ENCODE data around the gene GNB2.
"Not testable (repeated sequence)": the region's sequence is repeated elsewhere in the genome, so short reads cannot be mapped to it uniquely, and the experiment has no call there.

The GNB2 gene

GRCh38 chr7:100665168-100665726 is 8.3 kb upstream of the GNB2 start:
- no peak for DNase-seq

- DNase-seq = no peak
Measured at GRCh38 chr7:100667331-100668068, 6.0 kb upstream of the GNB2 start.

- DNase-seq = no peak
Measured at GRCh38 chr7:100668069-100668449, 5.5 kb upstream of the GNB2 start.

- not testable (repeated sequence) for DNase-seq
Measured at GRCh38 chr7:100669106-100669505, 4.4 kb upstream of the GNB2 start.

DNA sequence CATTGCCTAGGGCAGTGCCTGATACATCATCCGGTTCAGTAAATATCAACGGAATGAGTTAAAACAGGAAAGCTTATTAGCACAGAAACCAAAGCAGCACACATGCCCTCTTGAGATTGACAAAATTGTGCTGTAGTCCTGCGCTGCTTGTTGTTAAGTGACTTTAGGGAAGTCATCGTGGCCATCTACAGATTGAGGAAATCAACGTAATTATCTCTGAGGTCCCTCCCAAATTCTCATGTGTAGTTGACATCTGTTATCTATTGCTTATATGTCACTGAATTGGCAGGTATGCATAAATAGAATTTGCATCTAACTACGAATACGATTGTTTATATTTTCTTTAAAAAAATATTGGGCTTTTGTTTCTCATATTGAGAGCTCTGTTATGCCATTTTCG is 3.5 kb upstream of the GNB2 start:
- no peak for DNase-seq

GRCh38 chr7:100671353-100672327 is 1.9 kb upstream of the GNB2 start:
- DNase-seq = no peak

DNA sequence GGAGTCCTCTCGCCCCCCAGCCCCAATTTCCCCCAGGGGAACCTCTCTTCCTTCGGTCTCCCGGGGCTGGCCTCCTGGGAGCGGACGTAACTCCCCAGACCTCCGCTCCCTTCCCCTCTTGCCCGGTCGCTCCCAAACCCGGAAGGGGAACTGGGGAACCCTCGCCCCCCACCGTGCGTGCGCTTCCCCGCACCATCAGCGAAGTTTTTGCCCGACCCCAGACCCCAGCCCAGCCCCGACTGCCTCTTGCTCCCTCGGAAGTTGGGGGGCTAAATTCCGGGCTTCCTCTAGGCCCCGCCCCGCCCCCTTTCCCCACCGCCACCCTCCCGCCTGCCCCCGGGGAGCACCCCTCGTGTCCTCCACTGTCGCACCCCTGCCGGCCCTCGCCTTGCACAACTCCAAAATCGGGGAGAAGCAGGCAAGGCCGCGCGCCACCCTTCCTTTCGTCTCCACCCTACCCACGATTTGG is 436 bp downstream of the GNB2 start:
- DNase-seq = no peak

GRCh38 chr7:100674411-100675104 is 1.0 kb downstream of the GNB2 start:
- no peak for DNase-seq

DNA sequence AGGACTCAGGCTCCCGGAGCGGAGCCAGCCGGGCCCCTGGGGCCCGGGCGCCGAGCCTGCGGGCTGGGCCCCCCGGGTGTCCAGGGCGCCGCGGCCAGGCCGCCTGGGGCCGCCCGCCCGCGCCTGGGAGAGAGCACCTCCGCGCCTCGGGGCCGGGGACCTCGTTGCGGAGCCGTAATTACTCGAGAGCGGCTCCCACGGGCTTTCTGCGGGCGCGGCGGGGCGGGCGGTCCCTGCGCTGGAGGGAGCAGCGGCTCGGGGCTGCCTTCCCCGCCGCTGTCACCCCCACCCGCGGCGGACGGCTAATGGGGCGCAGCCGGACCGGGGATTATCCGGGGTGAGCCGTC is 1.5 kb downstream of the GNB2 start:
- no peak for DNase-seq

GRCh38 chr7:100675581-100676350 is 2.2 kb downstream of the GNB2 start:
- DNase-seq = no peak

DNA sequence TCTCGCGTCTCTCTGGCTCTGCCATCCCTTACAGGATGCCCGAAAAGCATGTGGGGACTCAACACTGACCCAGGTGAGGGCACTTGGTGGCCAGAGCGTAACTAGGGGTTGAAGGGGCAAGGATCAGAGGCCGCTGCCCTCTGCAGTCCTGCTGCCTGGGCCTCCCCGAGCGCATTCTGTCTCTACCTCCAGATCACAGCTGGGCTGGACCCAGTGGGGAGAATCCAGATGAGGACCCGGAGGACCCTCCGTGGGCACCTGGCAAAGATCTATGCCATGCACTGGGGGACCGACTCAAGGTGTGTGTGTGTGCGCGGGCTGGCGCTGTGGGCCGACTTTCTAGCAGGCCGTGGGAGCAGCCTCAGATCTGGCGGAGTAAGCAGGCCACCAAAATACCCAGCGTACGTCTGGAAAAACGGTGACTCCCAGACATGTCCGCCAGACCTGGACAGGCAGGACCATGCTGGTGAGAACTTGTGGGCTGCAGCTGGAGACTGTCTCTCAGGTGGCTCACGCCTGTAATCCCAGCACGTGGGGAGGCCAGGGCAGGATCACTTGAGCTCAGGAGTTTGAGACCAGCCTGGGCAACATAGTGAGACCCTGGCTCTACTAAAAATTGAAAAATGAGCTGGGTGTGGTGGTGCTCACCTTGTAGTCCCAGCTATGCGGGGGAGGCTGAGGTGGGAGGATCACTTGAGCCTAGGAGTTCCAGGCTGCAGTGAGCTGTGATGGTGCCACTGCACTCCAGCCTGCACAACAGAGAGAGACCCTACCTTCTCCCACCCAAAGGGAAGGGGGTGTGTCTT is 3.2 kb downstream of the GNB2 start:
- no peak for DNase-seq

- DNase-seq = no peak
Measured at GRCh38 chr7:100677308-100678267, 4.0 kb downstream of the GNB2 start.

DNA sequence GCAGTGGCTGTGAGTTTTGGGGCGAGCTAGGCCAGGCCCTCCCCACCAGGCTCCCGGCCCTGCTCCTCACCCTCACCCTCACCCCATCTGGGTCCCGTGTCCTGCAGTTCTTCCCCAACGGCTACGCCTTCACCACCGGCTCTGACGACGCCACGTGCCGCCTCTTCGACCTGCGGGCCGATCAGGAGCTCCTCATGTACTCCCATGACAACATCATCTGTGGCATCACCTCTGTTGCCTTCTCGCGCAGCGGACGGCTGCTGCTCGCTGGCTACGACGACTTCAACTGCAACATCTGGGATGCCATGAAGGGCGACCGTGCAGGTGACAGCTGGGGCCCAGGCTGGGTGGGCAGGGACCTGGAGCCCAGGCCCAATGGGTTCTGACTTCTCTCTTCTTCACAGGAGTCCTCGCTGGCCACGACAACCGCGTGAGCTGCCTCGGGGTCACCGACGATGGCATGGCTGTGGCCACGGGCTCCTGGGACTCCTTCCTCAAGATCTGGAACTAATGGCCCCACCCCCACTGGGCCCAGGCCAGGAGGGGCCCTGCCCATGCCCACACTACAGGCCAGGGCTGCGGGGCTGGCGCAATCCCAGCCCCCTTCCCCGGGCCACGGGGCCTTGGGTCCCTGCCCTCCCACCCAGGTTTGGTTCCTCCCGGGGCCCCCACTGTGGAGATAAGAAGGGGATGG is 4.9 kb downstream of the GNB2 start:
- no peak for DNase-seq

GRCh38 chr7:100679129-100679926 is 5.8 kb downstream of the GNB2 start:
- no peak for DNase-seq

DNA sequence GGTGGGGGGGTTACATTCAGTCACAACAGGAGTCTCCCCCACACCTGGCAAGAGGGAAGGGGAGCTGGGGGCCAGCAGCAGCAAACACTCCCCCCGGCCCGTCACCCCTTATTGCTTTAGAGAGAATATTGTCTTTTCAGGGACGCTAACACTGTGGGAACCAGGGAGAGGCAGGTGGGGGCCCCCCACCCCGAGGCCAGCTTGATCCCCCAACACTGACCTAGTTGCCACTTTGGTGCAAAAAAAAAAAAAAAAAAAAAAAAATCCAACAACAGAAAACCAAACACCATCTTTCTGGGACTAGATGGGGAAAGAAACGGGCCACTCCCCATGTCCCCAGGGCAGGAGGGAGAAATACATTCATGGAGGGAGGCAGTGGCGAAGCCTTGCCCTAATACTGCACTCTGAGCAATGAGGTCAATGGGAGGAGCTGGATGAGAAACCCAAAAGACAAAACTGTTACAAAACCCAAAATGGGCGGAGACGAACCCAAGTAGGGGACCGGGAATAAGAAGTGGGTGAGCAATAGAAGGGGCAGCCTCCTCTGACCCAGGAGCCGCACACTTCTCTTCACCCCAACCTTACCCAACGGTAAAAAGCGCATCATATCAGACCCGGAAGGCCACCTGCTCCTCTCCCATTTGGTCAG is 6.5 kb downstream of the GNB2 start:
- no peak for DNase-seq

DNA sequence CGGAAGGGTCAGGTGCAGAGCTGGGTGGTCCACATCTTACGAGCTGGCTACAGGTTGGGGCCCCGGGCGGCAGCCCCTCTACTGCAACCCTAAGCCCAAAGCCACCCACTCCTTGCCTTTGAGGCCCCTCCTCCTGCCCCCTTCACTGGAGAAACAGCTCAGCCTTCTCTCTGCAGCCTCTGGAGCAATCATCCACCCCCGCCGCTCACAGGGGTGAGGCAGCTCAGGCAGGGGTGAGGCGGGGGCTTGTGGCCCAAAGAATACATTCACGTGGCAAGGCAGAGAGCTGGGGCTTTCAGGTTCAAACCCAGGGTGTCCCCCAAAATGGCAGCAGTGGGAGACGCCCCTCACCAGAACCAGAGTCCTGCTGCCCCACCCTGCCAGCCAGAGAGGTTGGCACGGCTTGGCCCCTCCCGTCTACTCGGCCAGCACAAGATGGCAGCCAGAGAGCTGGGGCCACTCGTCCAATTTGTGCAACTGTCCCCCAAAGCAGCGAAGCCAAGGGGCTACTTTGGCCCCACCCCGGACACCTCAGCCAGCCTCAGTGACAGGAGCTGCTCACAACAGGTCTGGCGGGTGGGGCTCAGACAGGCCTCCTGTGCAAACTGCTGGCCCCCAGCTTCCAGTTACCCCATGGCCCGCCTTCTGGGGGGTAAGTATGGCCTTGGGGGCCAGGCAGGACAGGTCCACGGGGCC is 7.2 kb downstream of the GNB2 start:
- no peak for DNase-seq

GRCh38 chr7:100681491-100682227 is 8.1 kb downstream of the GNB2 start:
- DNase-seq = no peak

Measured in NCI-H2081 treated with DMSO at 0.1 percent for 48 hours (cell line).